Occipital lobe (tissue), 2 donors: Measurements from ENCODE around the gene CREB3L4. TPM values are rescaled to one million over a fixed set of nuclear protein-coding genes. Genes with fewer than 3 reads are reported as not detected.
"Not testable (repeated sequence)": the region's sequence is repeated elsewhere in the genome, so short reads cannot be mapped to it uniquely, and the experiment has no call there.

Experiments used
- DNase-seq: peaks from one replicate; lab custom pipeline; 2025; lab: John Stamatoyannopoulos, UW
- total RNA-seq: library from RNA; depleted of rRNA; stranded (reverse); fragments of >200 nt; gene quantifications from one replicate; pipeline ENCODE4 v1.2.3, GENCODE V29; 2014

Gene CREB3L4
- total RNA-seq, 1 donor from 2014 or later = 7.2 TPM

GRCh38 chr1:153958961-153959260 is 8.8 kb upstream of the CREB3L4 start:
- DNase-seq = no peak

- no peak for DNase-seq
Measured at GRCh38 chr1:153959454-153959853, 8.2 kb upstream of the CREB3L4 start.

GRCh38 chr1:153960206-153960605 is 7.5 kb upstream of the CREB3L4 start:
- no peak for DNase-seq

- DNase-seq = no peak
Measured at GRCh38 chr1:153961421-153961820, 6.3 kb upstream of the CREB3L4 start.

GRCh38 chr1:153962088-153963029 is 5.3 kb upstream of the CREB3L4 start:
- no peak for DNase-seq

GRCh38 chr1:153963030-153963849 is 4.5 kb upstream of the CREB3L4 start, which contains the start of gene SLC39A1:
SLC39A1 (minus strand) TSS chr1:153963537; CDS start chr1:153962715, 822 bp downstream.
- peak; percentile 98 for DNase-seq

- DNase-seq = no peak
Measured at GRCh38 chr1:153963850-153964331, 3.8 kb upstream of the CREB3L4 start.

GRCh38 chr1:153968000-153968363 is 280 bp downstream of the CREB3L4 start:
- no peak for DNase-seq

- no peak for DNase-seq
Measured at GRCh38 chr1:153968408-153968807, 706 bp downstream of the CREB3L4 start.

- no peak for DNase-seq
Measured at GRCh38 chr1:153968972-153969371, 1.3 kb downstream of the CREB3L4 start.

- no peak for DNase-seq
Measured at GRCh38 chr1:153970346-153970745, 2.6 kb downstream of the CREB3L4 start.

- DNase-seq = no peak
Measured at GRCh38 chr1:153973071-153973470, 5.4 kb downstream of the CREB3L4 start.

- DNase-seq = no peak
Measured at GRCh38 chr1:153973525-153973924, 5.8 kb downstream of the CREB3L4 start.

GRCh38 chr1:153976819-153977249 is 9.1 kb downstream of the CREB3L4 start:
- DNase-seq = no peak

- peak; percentile 85 for DNase-seq
Measured at GRCh38 chr1:153977250-153978240, 9.8 kb downstream of the CREB3L4 start, which contains the start of gene JTB. JTB (minus strand) TSS chr1:153977674; CDS start chr1:153977252, 422 bp downstream.

GRCh38 chr1:153978274-153978909 is 10.7 kb downstream of the CREB3L4 start:
- no peak for DNase-seq

- not testable (repeated sequence) for DNase-seq
Measured at GRCh38 chr1:153979091-153979490, 11.4 kb downstream of the CREB3L4 start.

GRCh38 chr1:153981735-153982134 is 14.0 kb downstream of the CREB3L4 start:
- DNase-seq = not testable (repeated sequence)

GRCh38 chr1:153984123-153984894 is 16.6 kb downstream of the CREB3L4 start:
- DNase-seq = no peak
